ENCODE data around the gene CDK5.

- no peak for TF ChIP-seq CTCF (IDR thresholded peaks at IDR 0.05)
- TF ChIP-seq EZH2 (IDR thresholded peaks at IDR 0.05; ENCODE audit: borderline replicate concordance, insufficient read depth, low read depth, low read length, poor library complexity, severe bottlenecking), result no peak
These were observed 1.4 kb downstream of the CDK5 start for GRCh38 chr7:151056283-151056665.
